Measurements from ENCODE around the gene BMPR2.
"Not testable (repeated sequence)": the region's sequence is repeated elsewhere in the genome, so short reads cannot be mapped to it uniquely, and the experiment has no call there.

BMPR2 gene

DNA sequence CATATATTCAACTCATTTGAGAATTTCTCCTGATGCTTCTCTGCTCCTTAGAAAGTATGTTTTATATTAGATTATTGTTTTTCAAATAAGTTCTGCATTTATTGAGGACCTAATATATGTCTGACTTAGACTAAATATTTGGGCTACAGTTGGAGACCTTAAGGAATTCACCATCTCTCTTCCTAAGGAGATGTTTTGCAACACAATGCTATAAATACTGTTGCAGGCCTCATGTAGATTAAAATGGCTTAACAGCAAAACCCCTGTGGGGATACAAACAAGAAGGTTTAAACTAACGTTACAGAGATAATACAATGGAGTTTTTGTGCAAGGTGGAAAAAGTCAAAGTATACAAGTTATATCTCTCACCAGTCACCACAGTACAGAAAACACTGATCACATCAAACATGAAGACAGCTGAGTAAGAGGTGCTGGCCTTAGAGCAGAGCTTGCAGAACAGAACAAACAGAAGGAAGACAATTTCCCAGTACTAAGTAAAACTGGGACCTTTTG lies 20.1 kb upstream of the BMPR2 start:
- Histone ChIP-seq H2AFZ (ENCODE audit: low read length) (no peak overlapping the region), H3K36me3 (ENCODE audit: insufficient read depth, low read length) (no peaks in the 10 kb centered on the region), H4K20me1 (ENCODE audit: insufficient read depth, low read length, poor library complexity, severe bottlenecking) (no peaks in the 10 kb centered on the region), H3K27me3 (ENCODE audit: insufficient read depth, low read length, poor library complexity, severe bottlenecking) (no peaks in the 10 kb centered on the region), H3K9ac (ENCODE audit: low read depth, low read length, poor library complexity, severe bottlenecking) (no peak overlapping the region), H3K79me2 (ENCODE audit: insufficient read depth, low read length) (no peaks in the 10 kb centered on the region), H3K9me3 (ENCODE audit: insufficient read depth, low read depth, low read length) (no peaks in the 10 kb centered on the region), H3K4me2 (ENCODE audit: low read depth, low read length, poor library complexity, severe bottlenecking) (no peak overlapping the region), H3K4me3 (ENCODE audit: low read length, poor library complexity, severe bottlenecking) (no peak overlapping the region), H3K4me1 (ENCODE audit: insufficient read depth, low read length, poor library complexity, severe bottlenecking) (no peaks in the 10 kb centered on the region), H3F3A (ENCODE audit: low read depth) (no peaks in the 10 kb centered on the region), H3K9me2 (replicated peaks; ENCODE audit: low read depth, low read length) (no peaks in the 10 kb centered on the region)
- TF ChIP-seq, protein P1, sequence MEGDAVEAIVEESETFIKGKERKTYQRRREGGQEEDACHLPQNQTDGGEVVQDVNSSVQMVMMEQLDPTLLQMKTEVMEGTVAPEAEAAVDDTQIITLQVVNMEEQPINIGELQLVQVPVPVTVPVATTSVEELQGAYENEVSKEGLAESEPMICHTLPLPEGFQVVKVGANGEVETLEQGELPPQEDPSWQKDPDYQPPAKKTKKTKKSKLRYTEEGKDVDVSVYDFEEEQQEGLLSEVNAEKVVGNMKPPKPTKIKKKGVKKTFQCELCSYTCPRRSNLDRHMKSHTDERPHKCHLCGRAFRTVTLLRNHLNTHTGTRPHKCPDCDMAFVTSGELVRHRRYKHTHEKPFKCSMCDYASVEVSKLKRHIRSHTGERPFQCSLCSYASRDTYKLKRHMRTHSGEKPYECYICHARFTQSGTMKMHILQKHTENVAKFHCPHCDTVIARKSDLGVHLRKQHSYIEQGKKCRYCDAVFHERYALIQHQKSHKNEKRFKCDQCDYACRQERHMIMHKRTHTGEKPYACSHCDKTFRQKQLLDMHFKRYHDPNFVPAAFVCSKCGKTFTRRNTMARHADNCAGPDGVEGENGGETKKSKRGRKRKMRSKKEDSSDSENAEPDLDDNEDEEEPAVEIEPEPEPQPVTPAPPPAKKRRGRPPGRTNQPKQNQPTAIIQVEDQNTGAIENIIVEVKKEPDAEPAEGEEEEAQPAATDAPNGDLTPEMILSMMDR (conservative IDR thresholded peaks at IDR 0.05; ENCODE audit: low read length): no peak
- no peak for TF ChIP-seq EZH2phosphoT487 (IDR thresholded peaks at IDR 0.05; ENCODE audit: borderline replicate concordance)

DNA sequence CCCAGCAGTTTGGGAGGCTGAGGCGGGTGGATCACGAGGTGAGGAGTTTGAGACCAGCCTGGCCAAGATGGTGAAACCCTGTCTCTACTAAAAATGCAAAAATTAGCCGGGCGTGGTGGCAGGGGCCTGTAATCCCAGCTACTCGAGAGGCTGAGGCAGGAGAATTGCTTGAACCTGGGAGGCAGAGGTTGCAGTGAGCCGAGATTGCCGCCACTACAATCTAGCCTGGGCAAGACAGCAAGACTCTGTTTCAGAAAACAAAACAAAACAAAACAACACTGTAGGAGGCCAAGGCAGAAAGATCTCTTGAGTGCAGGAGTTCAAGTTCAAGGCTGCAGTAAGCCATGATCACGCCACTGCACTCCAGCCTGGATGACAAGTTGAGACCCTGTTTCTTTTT lies 17.2 kb upstream of the BMPR2 start:
- H3K4me2 ChIP-seq (ENCODE audit: low read depth, low read length, poor library complexity, severe bottlenecking); H3K4me3 ChIP-seq (ENCODE audit: low read length, poor library complexity, severe bottlenecking); H3K79me2 ChIP-seq (ENCODE audit: insufficient read depth, low read length); H4K20me1 ChIP-seq (ENCODE audit: insufficient read depth, low read length, poor library complexity, severe bottlenecking); H3F3A ChIP-seq (ENCODE audit: low read depth); H2AFZ ChIP-seq (ENCODE audit: low read length); H3K9ac ChIP-seq (ENCODE audit: low read depth, low read length, poor library complexity, severe bottlenecking); H3K9me3 ChIP-seq (ENCODE audit: insufficient read depth, low read depth, low read length); H3K27me3 ChIP-seq (ENCODE audit: insufficient read depth, low read length, poor library complexity, severe bottlenecking); H3K36me3 ChIP-seq (ENCODE audit: insufficient read depth, low read length); H3K9me2 ChIP-seq (replicated peaks; ENCODE audit: low read depth, low read length); H3K4me1 ChIP-seq (ENCODE audit: insufficient read depth, low read length, poor library complexity, severe bottlenecking): not testable (repeated sequence)

DNA sequence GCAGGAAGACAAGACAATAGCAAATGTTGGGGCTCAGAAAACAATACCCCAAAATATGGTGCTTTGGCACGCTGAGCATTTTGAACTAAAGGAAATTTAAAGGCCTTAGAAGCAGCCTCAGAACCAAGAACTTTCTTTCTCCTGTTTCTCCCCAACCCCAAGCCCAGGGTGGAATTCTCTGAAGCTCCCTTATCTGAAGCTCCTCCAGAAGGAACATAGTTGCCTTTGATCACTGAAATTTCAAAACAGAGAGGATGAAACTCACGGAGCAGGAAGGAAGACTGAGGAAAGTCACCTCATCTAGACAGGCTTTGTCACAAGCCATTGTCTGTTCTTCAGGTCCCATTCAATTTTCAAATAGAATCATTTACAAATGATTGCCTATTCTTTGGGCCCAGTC lies 15.5 kb upstream of the BMPR2 start:
- no peak overlapping the region for H3K4me3 ChIP-seq (ENCODE audit: low read length, poor library complexity, severe bottlenecking)
- H2AFZ ChIP-seq (ENCODE audit: low read length): no peak overlapping the region
- no peak overlapping the region for H3K4me2 ChIP-seq (ENCODE audit: low read depth, low read length, poor library complexity, severe bottlenecking)
- H3F3A ChIP-seq (ENCODE audit: low read depth): no peaks in the 10 kb centered on the region
- no peaks in the 10 kb centered on the region for H3K9me2 ChIP-seq (replicated peaks; ENCODE audit: low read depth, low read length)
- TF ChIP-seq, protein P1 (conservative IDR thresholded peaks at IDR 0.05; ENCODE audit: low read length): no peak
- TF ChIP-seq EZH2phosphoT487 (IDR thresholded peaks at IDR 0.05; ENCODE audit: borderline replicate concordance): no peak
- H3K79me2 ChIP-seq (ENCODE audit: insufficient read depth, low read length): no peaks in the 10 kb centered on the region
- no peaks in the 10 kb centered on the region for H3K36me3 ChIP-seq (ENCODE audit: insufficient read depth, low read length)
- no peaks in the 10 kb centered on the region for H3K9me3 ChIP-seq (ENCODE audit: insufficient read depth, low read depth, low read length)
- H4K20me1 ChIP-seq (ENCODE audit: insufficient read depth, low read length, poor library complexity, severe bottlenecking): no peaks in the 10 kb centered on the region
- no peak overlapping the region for H3K9ac ChIP-seq (ENCODE audit: low read depth, low read length, poor library complexity, severe bottlenecking)
- H3K4me1 ChIP-seq (ENCODE audit: insufficient read depth, low read length, poor library complexity, severe bottlenecking): no peaks in the 10 kb centered on the region
- no peaks in the 10 kb centered on the region for H3K27me3 ChIP-seq (ENCODE audit: insufficient read depth, low read length, poor library complexity, severe bottlenecking)

DNA sequence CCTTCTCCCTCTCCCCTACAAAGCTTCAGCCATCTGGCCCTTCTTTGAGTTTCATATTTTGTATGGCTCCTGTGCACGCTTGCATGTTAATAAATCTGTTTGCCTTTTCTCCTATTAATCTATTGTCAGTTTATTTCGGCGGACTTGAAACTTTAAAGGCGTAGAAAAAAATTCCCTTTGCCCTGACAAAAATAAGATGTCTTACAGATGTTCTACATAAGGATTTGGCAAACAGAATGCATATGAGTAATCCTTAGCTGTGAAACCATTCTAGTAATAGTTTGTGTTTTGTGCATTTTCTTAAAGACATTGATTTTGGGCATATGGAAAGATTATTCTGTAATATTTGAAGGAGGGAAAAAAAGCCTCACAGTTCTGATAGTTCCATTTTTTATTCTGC lies 15.0 kb upstream of the BMPR2 start:
- TF ChIP-seq EZH2phosphoT487 (IDR thresholded peaks at IDR 0.05; ENCODE audit: borderline replicate concordance): no peak
- TF ChIP-seq, protein P1 (conservative IDR thresholded peaks at IDR 0.05; ENCODE audit: low read length): no peak
- H3K9ac ChIP-seq (ENCODE audit: low read depth, low read length, poor library complexity, severe bottlenecking): no peak overlapping the region
- no peaks in the 10 kb centered on the region for H3K36me3 ChIP-seq (ENCODE audit: insufficient read depth, low read length)
- no peaks in the 10 kb centered on the region for H3K27me3 ChIP-seq (ENCODE audit: insufficient read depth, low read length, poor library complexity, severe bottlenecking)
- no peaks in the 10 kb centered on the region for H4K20me1 ChIP-seq (ENCODE audit: insufficient read depth, low read length, poor library complexity, severe bottlenecking)
- no peaks in the 10 kb centered on the region for H3K79me2 ChIP-seq (ENCODE audit: insufficient read depth, low read length)
- H3K4me2 ChIP-seq (ENCODE audit: low read depth, low read length, poor library complexity, severe bottlenecking): no peak overlapping the region
- no peaks in the 10 kb centered on the region for H3F3A ChIP-seq (ENCODE audit: low read depth)
- no peaks in the 10 kb centered on the region for H3K4me1 ChIP-seq (ENCODE audit: insufficient read depth, low read length, poor library complexity, severe bottlenecking)
- H3K9me3 ChIP-seq (ENCODE audit: insufficient read depth, low read depth, low read length): no peaks in the 10 kb centered on the region
- no peak overlapping the region for H3K4me3 ChIP-seq (ENCODE audit: low read length, poor library complexity, severe bottlenecking)
- no peaks in the 10 kb centered on the region for H3K9me2 ChIP-seq (replicated peaks; ENCODE audit: low read depth, low read length)
- no peak overlapping the region for H2AFZ ChIP-seq (ENCODE audit: low read length)

All from Loucy (cell line).